GM15510 (cell line): Measurements from ENCODE around the gene TMEM119.

ENCODE experiments used
- POLR2A ChIP-seq: IDR thresholded peaks from 3 replicates; pipeline ENCODE4 v1.6.1; 2011; ENCODE audit warnings: borderline replicate concordance; ENCODE audit not compliant: insufficient read length; ENCODE audit errors: extremely low read depth

TMEM119 gene

GRCh38 chr12:108597559-108598471 is at the start of gene TMEM119:
Gene TMEM119, minus strand, starts transcription at chr12:108598084. Its CDS starts 5,701 bp downstream, at chr12:108592383.
- TF ChIP-seq POLR2A: no peak

GRCh38 chr12:108646600-108647579 is 49.0 kb upstream of the TMEM119 start:
- no peak for TF ChIP-seq POLR2A

- no peak for TF ChIP-seq POLR2A
Measured at GRCh38 chr12:108645686-108646599, 48.1 kb upstream of the TMEM119 start.

- TF ChIP-seq POLR2A: no peak
Measured at GRCh38 chr12:108644811-108645120, 46.9 kb upstream of the TMEM119 start.

- TF ChIP-seq POLR2A: no peak
Measured at GRCh38 chr12:108643941-108644810, 46.3 kb upstream of the TMEM119 start.

GRCh38 chr12:108642899-108643654 is 45.2 kb upstream of the TMEM119 start:
- TF ChIP-seq POLR2A: no peak

GRCh38 chr12:108642269-108642870 is 44.5 kb upstream of the TMEM119 start:
- no peak for TF ChIP-seq POLR2A

GRCh38 chr12:108641446-108642268 is 43.8 kb upstream of the TMEM119 start:
- TF ChIP-seq POLR2A: peak; percentile 16

GRCh38 chr12:108640802-108641445 is 43.0 kb upstream of the TMEM119 start:
- TF ChIP-seq POLR2A: no peak

GRCh38 chr12:108638997-108639822 is 41.3 kb upstream of the TMEM119 start:
- no peak for TF ChIP-seq POLR2A
